Neural cell (in vitro differentiated cells): ENCODE results near the gene SCGB1C1. TPM values are rescaled to one million over a fixed set of nuclear protein-coding genes. Genes with fewer than 3 reads are reported as not detected.
"Not testable (repeated sequence)": the region's sequence is repeated elsewhere in the genome, so short reads cannot be mapped to it uniquely, and the experiment has no call there.

Source experiments
- H2AFZ ChIP-seq: fragments of 200-600, 300-800 bp; sonication (generic), shearing (Covaris generic); 2 replicates; pipeline ENCODE4 v1.6.0; 2014; ENCODE audit warnings: low read depth, mild to moderate bottlenecking, antibody characterized with exemption, low read length, moderate library complexity
- H3F3A ChIP-seq: fragments of 200-600 bp; shearing (Covaris generic); 2 replicates; pipeline ENCODE4 v1.6.1; 2016; ENCODE audit warnings: mild to moderate bottlenecking, moderate library complexity, mixed read lengths, antibody characterized with exemption, low read length; ENCODE audit not compliant: insufficient read depth, poor library complexity, severe bottlenecking
- H3K27ac ChIP-seq: fragments of 200-600, 300-800 bp; sonication (generic), shearing (Covaris generic); 2 replicates; pipeline ENCODE4 v1.5.1; 2014; ENCODE audit warnings: mild to moderate bottlenecking, low read length, moderate library complexity
- H3K27me3 ChIP-seq: fragments of 300-800, 200-600 bp; sonication (generic), shearing (Covaris generic); 2 replicates; pipeline ENCODE4 v1.6.0; 2014; ENCODE audit warnings: mild to moderate bottlenecking, low read depth, low read length, moderate library complexity; ENCODE audit not compliant: insufficient read depth
- H3K36me3 ChIP-seq: fragments of 300-800, 200-600 bp; sonication (generic), shearing (Covaris generic); 2 replicates; pipeline ENCODE4 v1.5.1; 2014; ENCODE audit warnings: mild to moderate bottlenecking, antibody characterized with exemption, low read length, moderate library complexity; ENCODE audit not compliant: insufficient read depth
- H3K4me2 ChIP-seq: fragments of 300-800, 200-600 bp; sonication (generic), shearing (Covaris generic); 2 replicates; pipeline ENCODE4 v1.6.0; 2014; ENCODE audit warnings: mild to moderate bottlenecking, low read length
- H3K4me3 ChIP-seq: fragments of 300-800, 200-600 bp; sonication (generic), shearing (Covaris generic); 2 replicates; pipeline ENCODE4 v1.5.1; 2014; ENCODE audit warnings: mild to moderate bottlenecking, low read length, moderate library complexity
- H3K79me2 ChIP-seq: fragments of 200-600 bp; shearing (Covaris generic); replicated peaks from 2 replicates; pipeline ENCODE4 v1.6.0; 2014; ENCODE audit warnings: mild to moderate bottlenecking, low read length, moderate library complexity; ENCODE audit not compliant: insufficient read depth
- H3K9ac ChIP-seq: fragments of 300-800, 200-600 bp; sonication (generic), shearing (Covaris generic); 2 replicates; pipeline ENCODE4 v1.6.1; 2016; ENCODE audit warnings: mild to moderate bottlenecking, low read length, mixed read lengths
- H3K9me2 ChIP-seq: fragments of 200-600 bp; shearing (Covaris generic); 2 replicates; pipeline ENCODE4 v1.6.1; 2016; ENCODE audit warnings: mild to moderate bottlenecking, low read length, mixed read lengths; ENCODE audit not compliant: insufficient read depth
- H3K9me3 ChIP-seq: fragments of 200-600, 300-800 bp; sonication (generic), shearing (Covaris generic); 2 replicates; pipeline ENCODE4 v1.6.1; 2016; ENCODE audit warnings: mild to moderate bottlenecking, mixed run types, low read length, moderate library complexity, mixed read lengths
- H4K20me1 ChIP-seq: fragments of 200-600 bp; shearing (Covaris generic); 2 replicates; pipeline ENCODE4 v1.6.1; 2016; ENCODE audit warnings: mild to moderate bottlenecking, mixed run types; ENCODE audit not compliant: insufficient read depth
- CTCF ChIP-seq: fragments of 450-650 bp; IDR thresholded peaks from 2 replicates; pipeline ENCODE4 v1.5.1; 2014; ENCODE audit warnings: antibody characterized with exemption, mild to moderate bottlenecking, moderate library complexity; ENCODE audit not compliant: poor library complexity, severe bottlenecking
- EP300 ChIP-seq: fragments of 450-650 bp; conservative IDR thresholded peaks from 2 replicates; pipeline ENCODE4 v1.6.1; 2014; ENCODE audit warnings: antibody characterized with exemption, mild to moderate bottlenecking, moderate library complexity; ENCODE audit not compliant: poor library complexity, severe bottlenecking
- EZH2 ChIP-seq: fragments of 200-600, 300-800 bp; shearing (Covaris generic), sonication (generic); IDR thresholded peaks from 2 replicates; pipeline ENCODE4 v1.6.1; 2014; ENCODE audit warnings: antibody characterized with exemption, low read length, borderline replicate concordance, mild to moderate bottlenecking; ENCODE audit not compliant: insufficient read depth, poor library complexity, severe bottlenecking
- MXI1 ChIP-seq: fragments of 450-650 bp; conservative IDR thresholded peaks from 2 replicates; pipeline ENCODE4 v1.6.1; 2014; ENCODE audit warnings: antibody characterized with exemption, mild to moderate bottlenecking; ENCODE audit not compliant: poor library complexity, severe bottlenecking
- POLR2AphosphoS5 ChIP-seq: IDR thresholded peaks from 2 replicates; pipeline ENCODE4 v1.6.1; 2012
- RAD21 ChIP-seq: fragments of 450-650 bp; conservative IDR thresholded peaks from 2 replicates; pipeline ENCODE4 v1.6.1; 2014; ENCODE audit warnings: antibody characterized with exemption, mild to moderate bottlenecking, moderate library complexity
- REST ChIP-seq: IDR thresholded peaks from 2 replicates; pipeline ENCODE4 v1.6.1; 2012; ENCODE audit warnings: borderline replicate concordance
- SMC3 ChIP-seq: fragments of 450-650 bp; conservative IDR thresholded peaks from 2 replicates; pipeline ENCODE4 v1.6.1; 2014; ENCODE audit warnings: antibody characterized with exemption, mild to moderate bottlenecking, moderate library complexity; ENCODE audit not compliant: poor library complexity
- TAF1 ChIP-seq: IDR thresholded peaks from 2 replicates; pipeline ENCODE4 v1.6.1; 2012; ENCODE audit warnings: low read depth
- polyA plus RNA-seq: library from polyadenylated mRNA; depleted of rRNA; stranded (reverse); fragments of >200 nt; gene quantifications from 2 replicates; pipeline ENCODE4 v1.2.3, GENCODE V29; 2014

SCGB1C1 gene
- polyA plus RNA-seq, 1 donor from 2014 or later: not detected

- H3K4me2 ChIP-seq: peak within 1 kb of the TSS; percentile 100
- H3K27ac ChIP-seq: peak within 1 kb of the TSS; percentile 88
- no peaks in the 10 kb centered on the region for H3K9me3 ChIP-seq
- H3K4me3 ChIP-seq: peak within 1 kb of the TSS; percentile 94
- no peaks in the 10 kb centered on the region for H3K27me3 ChIP-seq
- H3K79me2 ChIP-seq: peaks cover 30% of the 10 kb centered on the region
- TF ChIP-seq MXI1: peak; percentile 86
- TF ChIP-seq SMC3: peak; percentile 31
- TF ChIP-seq RAD21: no peak
- no peak for TF ChIP-seq EZH2
- peak; percentile 59 for TF ChIP-seq REST
- TF ChIP-seq EP300: peak; percentile 54
- no peak for TF ChIP-seq TAF1
- peak; percentile 94 for TF ChIP-seq POLR2AphosphoS5
- no peaks in the 10 kb centered on the region for H3K9me2 ChIP-seq
- H4K20me1 ChIP-seq: no peaks in the 10 kb centered on the region
- H3K36me3 ChIP-seq: no peaks in the 10 kb centered on the region
- H3F3A ChIP-seq: no peaks in the 10 kb centered on the region
- peak within 1 kb of the TSS; percentile 93 for H3K9ac ChIP-seq
- H2AFZ ChIP-seq: peak within 1 kb of the TSS; percentile 78
Observed at GRCh38 chr11:236774-237767, 44.2 kb downstream of the SCGB1C1 start, which contains the start of gene PSMD13. Gene PSMD13, plus strand, starts transcription at chr11:236976. Its CDS starts 74 bp downstream, at chr11:237050.

GRCh38 chr11:238346-238745 is 45.5 kb downstream of the SCGB1C1 start:
- peak overlapping the region; percentile 89 for H3K4me2 ChIP-seq

GRCh38 chr11:240315-240714 is 47.4 kb downstream of the SCGB1C1 start:
- Histone ChIP-seq H3K9me2 (no peaks in the 10 kb centered on the region), H3K27ac (no peak overlapping the region), H3K9ac (no peak overlapping the region), H4K20me1 (no peaks in the 10 kb centered on the region), H3K4me2 (no peak overlapping the region), H3K9me3 (no peaks in the 10 kb centered on the region), H3F3A (no peaks in the 10 kb centered on the region), H3K4me3 (no peak overlapping the region), H2AFZ (no peak overlapping the region), H3K27me3 (no peaks in the 10 kb centered on the region), H3K36me3 (peaks cover 5% of the 10 kb centered on the region), H3K79me2 (peaks cover 30% of the 10 kb centered on the region)
- no peak for TF ChIP-seq CTCF
- no peak for TF ChIP-seq SMC3
- no peak for TF ChIP-seq TAF1
- TF ChIP-seq EZH2: no peak
- TF ChIP-seq POLR2AphosphoS5: no peak
- no peak for TF ChIP-seq MXI1
- no peak for TF ChIP-seq REST

More at GRCh38 chr11:238346-238745, 45.5 kb downstream of the SCGB1C1 start:
- H3F3A ChIP-seq, H2AFZ ChIP-seq, H3K9me3 ChIP-seq, H3K27ac ChIP-seq, H3K36me3 ChIP-seq, H3K9me2 ChIP-seq, H4K20me1 ChIP-seq, H3K9ac ChIP-seq, H3K27me3 ChIP-seq: not testable (repeated sequence)
- Histone ChIP-seq H3K4me3 (peak overlapping the region; percentile 94), H3K79me2 (peaks cover 30% of the 10 kb centered on the region)
